G401.6 (cell line): ENCODE data around the gene TMEM151B.
A peak's percentile ranks its signal among the peaks of the same experiment; 100 is the strongest.
"Not testable (repeated sequence)": the region's sequence is repeated elsewhere in the genome, so short reads cannot be mapped to it uniquely, and the experiment has no call there.

Experiments used
- FAIRE-seq: peaks from 2 replicates; lab custom pipeline; 2012; peaks lifted over from hg19 to GRCh38; lab: Jason Lieb, UNC

Gene TMEM151B

DNA sequence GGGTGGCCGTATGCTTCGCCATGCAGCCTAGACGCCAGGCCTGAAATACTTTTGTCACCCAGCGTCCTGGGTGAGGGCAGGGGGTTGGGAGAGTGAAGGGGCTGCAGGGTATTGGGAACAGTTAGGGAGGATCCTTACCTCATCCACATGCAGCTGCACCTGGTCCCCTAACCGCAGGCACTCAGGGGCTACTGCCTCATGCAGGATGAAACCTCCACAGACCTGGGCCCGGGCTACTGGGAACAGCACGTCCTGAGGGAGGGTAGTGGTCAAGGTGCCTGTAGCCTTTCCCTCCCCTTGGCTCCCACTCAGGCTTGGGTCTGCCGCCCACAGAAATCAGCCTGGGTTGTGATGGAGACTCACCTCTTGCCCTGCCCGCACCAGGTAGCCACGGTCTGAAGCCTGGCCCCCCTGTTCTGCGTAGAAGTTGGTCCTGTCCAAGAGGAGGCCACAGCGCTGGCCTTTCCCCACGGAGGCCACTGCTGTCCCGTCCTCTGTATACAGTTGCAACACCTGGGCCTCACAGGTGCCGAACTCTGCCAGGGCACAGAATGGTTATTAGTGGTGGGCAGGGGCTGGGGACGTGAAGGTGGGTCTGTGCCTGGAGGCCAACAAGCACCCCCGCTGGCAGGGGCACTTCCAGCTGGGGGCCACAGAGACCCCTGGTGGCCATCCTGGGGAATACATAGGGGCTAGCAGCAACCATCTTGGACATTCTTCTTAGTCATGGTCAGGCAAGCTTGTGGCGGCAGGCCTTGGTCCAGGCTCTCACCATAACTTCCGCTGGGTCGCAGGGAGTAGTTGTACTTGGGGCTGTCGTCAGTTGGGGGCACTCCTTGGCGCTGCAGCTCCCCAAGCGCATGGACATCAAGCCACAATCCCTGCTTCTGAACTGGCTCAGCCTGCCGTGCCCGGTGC is 34.3 kb downstream of the TMEM151B start:
- no peak for FAIRE-seq

DNA sequence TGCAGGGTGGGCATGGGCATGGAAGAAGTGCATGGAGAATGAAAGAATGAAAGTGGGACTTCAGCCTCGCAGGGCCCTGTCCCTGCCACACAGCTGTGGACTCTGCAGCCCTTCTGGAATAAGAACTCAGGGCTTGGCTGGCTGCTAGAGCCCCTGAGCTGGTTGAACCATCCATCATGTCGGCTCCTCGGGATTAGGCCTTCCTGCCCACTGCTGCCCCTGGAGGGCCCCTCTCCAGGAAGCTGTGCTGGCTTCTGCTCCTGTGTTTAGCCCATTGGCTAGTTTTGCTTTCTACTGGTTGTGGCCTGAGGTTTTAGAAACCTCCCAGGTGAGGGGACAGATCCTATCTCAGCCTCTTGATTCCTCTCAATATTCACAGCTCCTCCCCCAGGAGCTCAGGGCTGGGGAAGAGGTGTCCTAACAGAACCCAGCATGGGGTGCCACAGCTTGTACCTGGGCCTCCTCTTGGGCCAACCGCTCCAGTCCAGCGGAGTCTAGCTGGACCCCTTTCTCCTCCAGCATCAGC is 35.0 kb downstream of the TMEM151B start:
- FAIRE-seq = no peak

DNA sequence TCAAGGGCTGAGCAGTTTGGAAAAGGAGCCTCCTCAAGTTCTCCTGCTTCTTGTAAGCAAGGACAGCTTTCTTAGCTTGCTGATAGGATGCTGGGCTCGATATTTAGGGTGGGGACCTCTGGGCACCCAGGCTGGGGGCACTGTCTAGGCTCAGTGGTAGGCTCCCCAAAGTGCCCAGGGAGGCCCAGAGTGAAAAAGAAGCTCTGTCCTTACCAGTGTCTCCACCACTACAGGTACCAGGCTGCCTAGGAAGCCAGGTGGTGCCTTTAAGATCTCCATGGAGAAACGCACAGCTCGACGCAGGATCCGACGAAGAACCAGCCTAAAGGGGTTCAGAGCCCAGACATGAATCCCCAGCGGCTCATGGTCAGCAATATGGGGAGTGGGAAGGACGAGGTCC is 36.5 kb downstream of the TMEM151B start:
- FAIRE-seq = no peak

DNA sequence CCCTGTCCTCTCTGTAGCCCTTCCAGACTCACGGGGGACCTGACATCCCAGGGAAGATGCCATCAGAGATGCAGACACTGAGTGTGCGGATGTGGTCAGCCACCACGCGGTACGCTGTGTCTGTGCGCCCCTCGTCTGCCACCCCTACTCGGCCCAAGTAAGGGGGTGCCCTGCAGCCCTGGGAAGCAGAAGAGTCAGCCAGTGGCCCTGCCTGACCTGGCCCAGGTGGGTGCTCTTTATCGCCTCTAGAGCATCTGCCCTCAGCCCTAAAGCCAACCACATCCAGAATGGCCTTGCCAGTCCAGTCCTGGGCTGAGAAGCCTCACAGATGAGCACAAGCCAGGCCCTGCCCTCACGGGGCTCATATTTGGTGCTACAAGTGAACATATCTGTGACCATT is 37.0 kb downstream of the TMEM151B start:
- FAIRE-seq = no peak

DNA sequence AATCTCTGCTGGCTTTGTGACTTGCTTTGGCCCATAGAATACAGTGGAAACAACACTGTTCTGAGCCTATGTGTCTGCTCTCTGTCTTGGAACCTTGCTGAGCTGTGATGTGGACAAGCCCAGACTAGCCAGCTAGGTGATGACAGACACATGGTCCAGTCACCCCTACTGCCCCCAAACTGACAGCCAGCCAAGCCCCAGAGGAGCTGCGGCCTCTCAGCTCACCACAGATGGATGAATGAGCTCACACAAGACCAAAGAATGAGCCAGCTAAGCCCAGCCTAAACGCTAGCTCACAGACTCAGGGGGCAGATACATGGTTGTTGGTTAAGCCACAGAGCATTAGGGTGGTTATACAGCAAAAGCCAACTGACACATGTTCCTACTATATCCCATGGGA is 38.8 kb downstream of the TMEM151B start:
- no peak for FAIRE-seq

DNA sequence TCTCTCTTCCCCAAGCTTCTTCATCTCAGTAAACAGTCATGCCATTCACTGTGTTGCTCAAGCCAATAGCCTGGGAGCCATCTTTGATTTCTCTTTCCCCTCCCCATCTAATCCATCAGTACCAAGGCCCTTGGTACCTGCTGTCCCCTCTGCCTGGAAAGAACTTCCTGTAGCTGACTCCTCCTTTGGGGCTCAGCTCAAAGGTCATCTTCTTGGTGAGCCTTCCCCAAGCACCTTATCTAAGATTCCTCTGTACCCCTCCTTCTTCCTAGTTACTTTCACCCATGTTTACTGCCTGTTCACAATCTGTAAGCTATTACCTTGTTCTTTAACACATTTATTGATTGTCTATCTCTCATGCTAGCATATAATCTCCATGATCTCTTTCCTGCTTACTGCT is 39.4 kb downstream of the TMEM151B start:
- no peak for FAIRE-seq

DNA sequence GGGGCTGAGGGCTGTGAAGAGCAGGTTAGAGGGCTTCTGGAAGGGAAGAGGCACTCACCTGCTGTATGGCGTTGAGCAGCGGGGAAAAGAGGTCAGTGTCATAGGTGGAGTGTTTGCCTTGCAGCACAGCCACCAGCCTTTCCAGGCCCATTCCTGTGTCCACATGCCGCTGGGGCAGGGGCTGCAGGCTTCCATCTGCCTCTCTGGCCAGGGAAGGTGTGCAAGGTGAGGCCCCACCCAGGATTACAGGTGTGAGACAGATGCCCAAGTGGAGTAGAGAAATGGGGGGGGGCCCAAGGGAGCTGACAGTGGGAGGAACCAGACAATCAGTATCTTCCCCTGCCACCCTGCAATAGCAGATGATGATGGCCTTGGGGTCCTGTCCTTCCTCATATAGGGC is 40.0 kb downstream of the TMEM151B start:
- FAIRE-seq = no peak

DNA sequence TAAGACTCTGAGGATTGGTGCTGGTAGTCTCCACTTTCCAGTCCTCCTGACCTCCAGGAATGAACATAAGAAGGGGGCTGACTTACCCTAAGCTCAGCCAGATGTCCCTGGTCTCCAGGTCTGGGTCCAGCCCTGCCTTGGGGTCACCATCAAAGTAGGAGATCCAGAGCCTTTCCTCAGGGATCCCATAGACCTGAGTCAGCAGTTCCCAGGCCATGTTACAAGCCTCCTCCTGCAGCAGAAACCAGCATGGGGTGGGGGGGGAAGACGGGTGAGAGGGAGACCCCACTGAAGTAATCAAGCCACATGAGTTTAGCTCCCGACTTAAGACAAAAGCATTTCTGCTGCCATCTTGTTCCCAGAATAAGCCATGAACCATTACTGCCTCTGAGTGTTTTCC is 41.1 kb downstream of the TMEM151B start:
- no peak for FAIRE-seq

DNA sequence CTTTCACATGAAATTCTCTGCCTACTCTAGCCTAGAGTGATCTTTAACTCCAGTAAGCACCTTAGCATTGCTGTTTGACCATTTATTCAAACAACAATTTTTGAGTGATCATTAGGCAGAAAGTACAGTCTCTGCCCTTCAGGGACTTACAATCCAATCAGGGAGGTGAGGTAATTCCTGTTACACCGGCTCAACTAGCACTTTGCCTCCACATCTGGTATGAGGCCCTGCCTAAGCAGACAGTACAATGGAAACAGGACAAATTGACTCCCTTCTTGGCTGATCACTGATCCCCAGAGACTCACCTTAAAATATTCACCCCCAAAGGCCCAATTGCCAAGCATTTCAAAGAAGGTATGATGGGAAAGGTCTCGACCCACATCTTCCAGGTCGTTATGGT is 41.5 kb downstream of the TMEM151B start:
- no peak for FAIRE-seq

DNA sequence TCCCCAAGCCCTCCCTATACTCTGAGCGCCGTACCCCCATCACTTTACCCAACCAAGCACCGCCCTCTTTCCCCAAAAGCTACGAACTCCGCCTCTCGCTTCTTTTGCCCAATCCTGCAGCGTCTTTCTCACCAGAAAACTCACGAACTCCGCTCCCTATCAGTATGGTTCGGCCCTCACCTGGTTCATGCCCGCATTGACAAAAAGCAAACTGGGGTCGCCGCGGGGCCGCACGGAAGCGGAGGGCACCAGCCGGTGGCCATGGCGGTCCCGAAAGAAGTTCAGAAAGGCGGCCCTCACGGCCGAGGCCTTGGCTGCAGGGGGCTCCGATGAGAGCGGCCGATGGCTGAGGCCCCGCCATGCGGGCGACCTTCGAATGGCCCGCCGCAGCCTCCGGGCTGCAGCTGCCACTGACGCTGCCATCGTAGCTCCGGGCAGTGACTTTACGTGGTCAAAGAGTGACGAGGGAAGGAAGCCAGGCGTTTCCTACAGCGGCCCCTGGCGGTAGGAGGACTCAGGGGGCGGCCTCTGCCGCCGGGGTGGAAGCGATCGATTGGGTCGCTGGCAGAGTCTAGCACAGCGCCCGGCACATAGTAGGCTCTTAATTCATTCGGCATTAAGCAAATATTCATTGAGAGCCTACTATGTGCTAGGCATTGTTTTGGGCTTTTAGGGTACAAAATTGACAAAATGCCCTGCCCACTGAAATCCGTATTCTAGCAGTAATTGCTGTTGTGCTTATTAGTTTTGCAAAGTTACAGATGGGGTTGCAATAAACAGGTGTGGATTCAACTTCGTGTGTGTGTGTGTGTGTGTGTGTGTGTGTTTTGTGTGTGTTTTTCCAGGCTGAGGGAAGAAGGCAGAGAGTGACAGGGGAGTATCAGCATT is 42.9 kb downstream of the TMEM151B start, which contains the start of gene AARS2:
AARS2 (minus strand) TSS at position 447 of the 888 bp plus-strand sequence; CDS start at position 423, 24 bp downstream.
- peak; percentile 57 for FAIRE-seq

DNA sequence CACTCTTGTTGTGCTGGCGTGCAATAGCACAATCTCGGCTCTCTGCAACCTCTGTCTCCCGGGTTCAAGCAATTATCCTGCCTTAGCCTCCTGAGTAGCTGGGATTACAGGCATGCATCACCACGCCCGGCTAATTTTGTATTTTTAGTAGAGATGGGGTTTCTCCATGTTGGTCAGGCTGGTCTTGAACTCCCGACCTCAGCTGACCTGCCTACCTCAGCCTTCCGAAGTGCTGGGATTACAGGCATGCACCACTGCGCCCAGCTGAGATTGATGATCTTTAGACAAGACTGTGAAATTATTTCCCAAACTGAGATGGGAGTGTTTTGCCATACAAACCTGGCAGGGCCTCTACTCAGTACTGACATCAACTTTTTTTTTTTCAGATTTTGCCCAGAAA is 44.4 kb downstream of the TMEM151B start:
- FAIRE-seq = not testable (repeated sequence)

DNA sequence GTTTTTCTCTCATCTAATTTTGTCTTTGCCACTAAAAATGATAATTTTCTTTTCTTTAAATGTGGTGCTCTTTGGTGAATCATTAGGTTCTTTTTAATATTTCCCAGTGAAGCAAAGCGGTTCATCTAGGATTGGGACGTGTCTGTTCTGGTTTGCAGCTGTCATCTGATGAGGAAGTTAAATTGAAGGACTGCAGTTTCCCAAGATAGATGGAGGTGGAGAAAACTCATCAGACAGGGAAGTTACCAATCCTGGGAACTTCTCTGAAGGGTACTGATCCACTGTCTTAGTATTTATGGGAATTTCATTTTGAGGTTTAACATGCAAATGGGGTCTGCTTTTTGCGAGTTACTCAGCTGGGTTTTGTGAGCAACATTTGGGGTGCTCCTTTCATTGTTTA is 45.3 kb downstream of the TMEM151B start:
- no peak for FAIRE-seq

DNA sequence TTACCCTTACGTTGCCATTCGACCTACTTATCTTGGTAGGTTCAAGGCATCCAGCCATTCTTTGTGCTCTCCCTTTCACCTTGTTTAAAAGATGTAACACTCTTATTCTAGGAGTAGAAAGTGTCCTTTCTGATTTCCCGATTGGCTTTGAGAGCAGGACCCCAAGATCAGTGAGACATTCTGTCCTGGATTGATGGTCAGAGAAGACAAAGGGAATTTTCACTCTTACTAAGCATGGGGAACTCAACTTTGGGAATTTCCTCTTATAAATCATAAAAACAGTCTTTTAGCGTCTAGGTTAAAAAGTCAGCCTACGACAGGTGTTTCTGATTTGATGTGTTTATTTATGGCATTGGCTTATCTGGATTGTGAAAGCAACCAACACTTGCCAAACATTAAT is 45.7 kb downstream of the TMEM151B start:
- FAIRE-seq = no peak

DNA sequence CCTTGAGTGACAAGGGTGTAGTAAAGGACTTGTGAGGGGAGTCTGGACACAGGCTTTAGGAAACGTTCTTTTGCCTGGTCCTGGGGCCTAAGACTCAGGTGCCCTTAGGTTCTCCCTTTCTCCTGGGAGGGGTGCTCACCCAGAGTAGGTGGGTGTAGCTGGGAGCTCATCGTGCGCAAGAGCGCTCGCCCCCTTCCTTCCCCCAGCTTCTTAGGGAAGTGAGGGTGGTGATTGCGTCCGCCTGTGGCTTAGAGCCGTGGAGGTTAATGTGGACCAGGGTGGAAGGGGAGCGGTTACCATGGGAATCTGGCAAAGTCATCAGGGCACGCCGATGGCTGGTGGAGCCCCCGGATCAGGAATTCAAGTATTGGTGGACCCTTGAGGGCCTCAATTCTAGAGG is 46.2 kb downstream of the TMEM151B start:
- FAIRE-seq = no peak

DNA sequence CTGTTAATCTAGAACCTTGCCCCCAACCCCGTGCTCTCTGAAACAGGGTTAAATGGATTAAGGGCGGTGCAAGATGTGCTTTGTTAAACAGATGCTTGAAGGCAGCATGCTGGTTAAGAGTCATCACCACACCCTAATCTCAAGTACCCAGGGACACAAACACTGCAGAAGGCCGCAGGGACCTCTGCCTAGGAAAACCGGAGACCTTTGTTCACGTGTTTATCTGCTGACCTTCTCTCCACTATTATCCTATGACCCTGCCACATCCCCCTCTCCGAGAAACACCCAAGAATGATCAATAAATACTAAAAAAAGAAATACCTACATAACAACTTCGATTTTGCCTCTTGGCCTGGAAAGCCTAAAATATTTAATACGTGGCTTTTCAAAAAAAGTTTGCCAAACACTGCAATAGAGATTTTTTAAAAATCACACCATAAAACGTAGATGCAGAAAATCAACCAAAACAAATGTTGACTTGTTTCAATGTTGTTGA is 46.9 kb downstream of the TMEM151B start:
- FAIRE-seq = not testable (repeated sequence)

DNA sequence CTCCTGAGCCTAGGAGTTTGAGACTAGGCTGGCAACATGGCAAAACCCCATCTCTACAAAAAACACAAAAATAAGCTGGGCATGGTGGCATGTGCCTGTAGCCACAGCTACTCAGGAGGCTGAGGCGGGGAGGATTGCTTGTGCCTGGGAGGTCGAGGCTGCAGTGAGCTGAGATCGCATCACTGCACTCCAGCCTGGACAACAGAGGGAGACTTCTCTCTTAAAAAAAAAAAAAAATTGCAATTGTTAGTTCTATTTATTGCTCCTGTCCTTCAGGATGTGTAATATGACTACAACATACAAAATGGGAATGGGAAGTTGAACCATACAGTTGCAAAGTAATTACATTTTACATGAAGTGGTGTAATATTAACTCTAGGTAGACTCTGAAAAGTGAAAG is 51.0 kb downstream of the TMEM151B start:
- no peak for FAIRE-seq

DNA sequence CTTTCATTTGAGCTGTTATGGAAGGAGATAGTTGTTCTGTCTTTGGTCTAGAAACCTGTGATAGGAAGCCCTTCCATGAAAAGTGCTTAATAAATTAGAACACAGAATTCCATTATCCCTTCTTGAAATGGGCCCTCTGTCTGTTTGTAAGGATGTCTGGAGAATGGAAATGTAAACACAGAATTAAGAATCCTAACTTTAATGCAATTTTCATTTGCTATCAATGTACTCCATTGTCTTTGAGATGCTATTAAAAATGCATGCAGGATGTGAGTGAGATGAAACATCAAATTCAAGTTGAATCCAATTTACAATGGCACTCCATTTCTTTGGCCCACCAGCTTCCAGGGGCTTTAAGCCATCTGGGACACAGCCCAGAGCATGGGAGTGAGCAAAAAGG is 56.8 kb downstream of the TMEM151B start:
- no peak for FAIRE-seq

DNA sequence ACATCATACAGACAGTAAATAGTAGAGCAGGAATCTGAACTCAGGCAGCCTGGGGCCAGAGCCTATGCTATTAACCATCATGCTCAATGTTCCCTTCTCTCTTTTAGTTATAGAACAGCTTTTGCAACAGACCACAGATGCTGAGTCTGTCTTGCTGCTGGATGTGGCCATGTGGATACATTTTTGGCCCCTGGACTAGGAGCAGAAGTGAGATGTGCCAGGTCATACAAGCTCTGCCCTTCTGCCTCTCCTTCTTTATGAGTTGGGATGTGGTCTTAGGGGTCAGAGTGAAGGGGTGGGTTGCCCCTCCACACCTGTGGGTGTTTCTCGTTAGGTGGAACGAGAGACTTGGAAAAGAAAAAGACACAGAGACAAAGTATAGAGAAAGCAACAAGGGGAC is 57.5 kb downstream of the TMEM151B start:
- peak; percentile 3 for FAIRE-seq

DNA sequence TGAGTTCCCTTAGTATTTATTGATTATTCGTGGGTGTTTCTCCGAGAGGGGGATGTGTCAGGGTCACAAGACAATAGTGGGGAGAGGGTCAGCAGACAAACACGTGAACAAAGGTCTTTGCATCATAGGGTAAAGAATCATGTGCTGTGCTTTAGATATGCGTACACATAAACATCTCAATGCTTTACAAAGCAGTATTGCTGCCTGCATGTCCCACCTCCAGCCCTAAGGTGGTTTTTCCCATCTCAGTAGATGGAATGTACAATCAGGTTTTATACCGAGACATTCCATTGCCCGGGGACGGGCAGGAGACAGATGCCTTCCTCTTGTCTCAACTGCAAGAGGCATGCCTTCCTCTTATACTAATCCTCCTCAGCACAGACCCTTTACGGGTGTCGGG is 58.0 kb downstream of the TMEM151B start:
- FAIRE-seq = not testable (repeated sequence)

DNA sequence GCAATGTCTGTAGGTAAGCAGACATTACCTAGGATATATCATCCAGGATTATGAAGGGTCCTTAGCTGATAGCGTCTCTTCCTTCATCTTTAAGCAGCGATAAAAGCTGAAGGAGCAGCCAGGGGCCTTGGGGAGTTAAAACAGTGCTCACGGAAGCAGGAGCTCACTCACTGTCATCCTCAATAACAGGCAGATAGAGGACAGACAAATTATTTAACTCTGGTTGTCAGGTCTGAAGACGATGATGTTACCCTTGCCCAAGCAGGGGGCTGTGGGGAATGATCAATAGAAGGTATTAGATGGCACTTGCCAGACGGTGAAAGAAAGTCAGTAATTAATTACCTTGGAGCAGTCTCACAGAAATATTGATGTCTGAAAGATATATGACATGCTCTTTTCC is 59.6 kb downstream of the TMEM151B start:
- FAIRE-seq = no peak

DNA sequence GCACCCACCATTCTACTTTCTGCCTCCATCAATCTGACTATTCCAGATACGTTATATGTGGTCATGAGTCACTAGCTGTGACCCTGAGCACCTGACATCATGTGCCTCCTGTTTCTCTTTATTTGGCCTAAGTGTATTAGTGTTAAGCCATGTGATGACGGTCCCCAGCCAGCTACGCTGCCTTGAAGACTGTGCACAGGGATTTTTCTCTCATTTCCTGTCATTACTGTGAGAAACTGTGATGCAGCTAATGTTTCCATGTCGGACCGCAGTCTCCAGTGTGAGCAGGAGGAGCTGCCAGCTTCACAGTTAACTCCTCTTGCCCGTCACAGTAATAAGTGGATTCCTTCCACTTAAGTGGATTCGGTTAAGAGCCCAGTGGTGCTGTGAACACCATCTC is 62.3 kb downstream of the TMEM151B start:
- peak; percentile 94 for FAIRE-seq

DNA sequence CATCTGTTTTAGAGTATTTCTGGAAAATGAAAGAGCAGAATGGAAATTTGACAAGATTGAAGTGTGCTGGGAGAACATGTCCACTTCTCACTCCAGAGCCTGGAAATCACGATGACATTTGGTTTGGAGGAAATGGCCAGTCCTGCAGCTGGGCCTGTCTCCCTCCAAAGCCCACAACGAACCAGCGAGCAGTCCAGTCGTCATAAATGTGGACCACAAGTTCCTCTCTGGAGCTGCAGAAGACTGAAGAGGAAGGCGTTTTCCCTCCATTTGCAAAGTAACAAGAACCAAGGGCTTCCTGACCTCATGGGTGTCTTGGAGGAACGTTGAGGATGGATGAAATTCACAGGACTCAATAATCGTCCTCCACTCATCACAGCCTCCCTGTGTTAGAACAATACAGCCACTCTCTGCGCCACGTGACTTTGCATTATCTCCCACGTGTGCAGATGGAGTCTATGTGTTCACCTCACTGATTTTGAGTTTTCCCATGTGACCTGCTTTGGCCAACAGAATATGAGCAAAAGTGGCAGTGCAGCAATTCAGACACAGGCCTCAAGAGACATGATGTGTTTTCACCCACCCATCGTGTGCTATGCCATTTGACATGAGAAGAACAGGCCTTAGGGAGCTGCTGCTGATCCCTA is 63.1 kb downstream of the TMEM151B start:
- FAIRE-seq = no peak
